A549 treated with DMSO at 1 μM for 4 hours (cell line): ENCODE measurements around the gene FOXC1. TPM values are rescaled to one million over a fixed set of nuclear protein-coding genes. Genes with fewer than 3 reads are reported as not detected.

ENCODE experiments used
- total RNA-seq: library from RNA; stranded (reverse); fragments of 200-300 nt; extraction: Qiagen RNA extraction; gene quantifications from 5 replicates; pipeline ENCODE4 v1.2.3, GENCODE V29; 2022; ENCODE audit warnings: low read depth

The FOXC1 gene
- total RNA-seq, result 6.5 to 10.0 TPM (median 8.9 TPM) in 5 replicates

DNA sequence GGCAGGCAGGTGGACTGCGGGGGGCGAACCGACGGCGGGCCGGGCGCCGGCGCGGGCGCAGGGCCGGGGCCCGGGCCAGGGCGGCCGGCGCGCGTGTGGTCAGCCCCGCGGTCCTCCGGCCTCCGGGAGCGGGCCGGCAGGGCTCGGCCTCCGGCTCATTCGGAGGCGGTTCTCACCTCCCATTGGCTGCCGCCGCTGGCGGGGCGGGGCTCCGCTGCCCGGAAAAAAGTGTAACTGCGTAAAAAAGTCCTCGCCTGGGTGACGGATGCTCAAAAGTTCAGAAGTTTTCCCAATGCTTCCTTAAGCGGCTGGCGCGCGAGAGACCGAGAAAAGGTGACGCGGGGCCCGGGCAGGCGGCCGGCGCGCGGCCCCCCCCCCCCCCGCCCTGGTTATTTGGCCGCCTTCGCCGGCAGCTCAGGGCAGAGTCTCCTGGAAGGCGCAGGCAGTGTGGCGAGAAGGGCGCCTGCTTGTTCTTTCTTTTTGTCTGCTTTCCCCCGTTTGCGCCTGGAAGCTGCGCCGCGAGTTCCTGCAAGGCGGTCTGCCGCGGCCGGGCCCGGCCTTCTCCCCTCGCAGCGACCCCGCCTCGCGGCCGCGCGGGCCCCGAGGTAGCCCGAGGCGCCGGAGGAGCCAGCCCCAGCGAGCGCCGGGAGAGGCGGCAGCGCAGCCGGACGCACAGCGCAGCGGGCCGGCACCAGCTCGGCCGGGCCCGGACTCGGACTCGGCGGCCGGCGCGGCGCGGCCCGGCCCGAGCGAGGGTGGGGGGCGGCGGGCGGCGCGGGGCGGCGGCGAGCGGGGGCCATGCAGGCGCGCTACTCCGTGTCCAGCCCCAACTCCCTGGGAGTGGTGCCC lies at the start of gene FOXC1:
FOXC1 (plus strand) TSS at position 268 of the 849 bp plus-strand sequence; CDS start at position 799, 531 bp downstream.

Other genes with a start within 250 kb of the FOXC1 start
- gene FOXF2, start 220.3 kb upstream of the FOXC1 start, total RNA-seq, result 18.6 to 24.9 TPM (median 22.4 TPM) in 5 replicates